Vagina (tissue), 2 donors: ENCODE measurements around the gene ECT2L. TPM values are rescaled to one million over a fixed set of nuclear protein-coding genes. Genes with fewer than 3 reads are reported as not detected.

Experiments
- DNase-seq, 2 donors: peaks; one replicate each; pipeline ENCODE4 v3.0.0-alpha.2; 2017; ENCODE audit errors: extremely low spot score in 2 of 2
- H3K27ac ChIP-seq: fragments of 200-600 bp; sonication (generic); one replicate; pipeline ENCODE4 v1.5.1; 2019
- H3K27me3 ChIP-seq: fragments of 200-600 bp; sonication (generic); one replicate; pipeline ENCODE4 v1.5.1; 2019
- H3K36me3 ChIP-seq, 2 donors: fragments of 200-600 bp; sonication (generic); one replicate each; pipeline ENCODE4 v1.5.1; 2017 to 2019
- H3K4me1 ChIP-seq: fragments of 200-600 bp; sonication (generic); one replicate; pipeline ENCODE4 v1.5.1; 2019
- H3K4me3 ChIP-seq, 2 donors: fragments of 200-600 bp; sonication (generic); 1 replicate in 1 of 2; 2 replicates in 1 of 2; pipeline ENCODE4 v1.5.1; 2016 to 2019
- H3K9me3 ChIP-seq: fragments of 200-600 bp; sonication (generic); one replicate; pipeline ENCODE4 v1.5.1; 2019
- CTCF ChIP-seq, 3 experiments: fragments of 450-650 bp in 2 of 3; fragments of 200-600 bp in 1 of 3; sonication (generic) in 1 of 3; IDR thresholded peaks; one replicate each; pipeline ENCODE4 v1.5.1; 2017 to 2019; ENCODE audit warnings: antibody characterized with exemption in 3 of 3, mild to moderate bottlenecking in 2 of 3, moderate library complexity in 2 of 3
- POLR2A ChIP-seq, 2 donors: fragments of 450-650 bp; IDR thresholded peaks; one replicate each; pipeline ENCODE4 v1.6.1; 2017; ENCODE audit warnings: antibody characterized with exemption in 2 of 2, mild to moderate bottlenecking in 2 of 2, moderate library complexity in 2 of 2
- POLR2AphosphoS5 ChIP-seq, 2 donors: sonication (generic); formaldehyde crosslinking; IDR thresholded peaks; one replicate each; pipeline ENCODE4 v1.9.0; 2017; ENCODE audit warnings: antibody characterized with exemption in 2 of 2, mild to moderate bottlenecking in 2 of 2, low read depth in 1 of 2; ENCODE audit not compliant: insufficient read depth in 1 of 2
- intact Hi-C: fragments of 100-400 bp; cut with DNase I; formaldehyde crosslinking; loops from one replicate; pipeline ENCODE4 v1.15.1; 2023
- total RNA-seq: library from RNA; depleted of rRNA; stranded (reverse); fragments of >200 nt; gene quantifications from one replicate; pipeline ENCODE4 v1.2.3, GENCODE V29; 2016

The ECT2L gene
- total RNA-seq, 1 donor from 2014 or later, result not detected

- DNase-seq, result no peak
- no peak for TF ChIP-seq POLR2AphosphoS5 (IDR thresholded peaks at IDR 0.05; ENCODE audit: insufficient read depth in 1 of 2, low read depth in 1 of 2)
- Histone ChIP-seq H3K9me3 (no peaks in the 10 kb centered on the region), H3K4me1 (no peaks in the 10 kb centered on the region), H3K4me3 (no peak overlapping the region), H3K27me3 (no peaks in the 10 kb centered on the region), H3K36me3 (no peaks in the 10 kb centered on the region), H3K27ac (no peak overlapping the region)
- intact Hi-C loops, result no loop called here
These were observed 8.0 kb downstream of the ECT2L start for GRCh38 chr6:138803861-138804260.

- intact Hi-C loops, result no loop called here
- TF ChIP-seq CTCF (IDR thresholded peaks at IDR 0.05) (no peak), POLR2A (IDR thresholded peaks at IDR 0.05) (no peak), POLR2AphosphoS5 (IDR thresholded peaks at IDR 0.05; ENCODE audit: insufficient read depth in 1 of 2, low read depth in 1 of 2) (no peak)
- Histone ChIP-seq H3K27me3 (no peaks in the 10 kb centered on the region), H3K4me3 (no peak overlapping the region), H3K4me1 (no peaks in the 10 kb centered on the region), H3K27ac (no peak overlapping the region), H3K36me3 (no peaks in the 10 kb centered on the region), H3K9me3 (no peaks in the 10 kb centered on the region)
- DNase-seq, result no peak
These were observed 9.3 kb downstream of the ECT2L start for GRCh38 chr6:138805016-138805765.

- H3K4me3 ChIP-seq, result no peak overlapping the region
- no peaks in the 10 kb centered on the region for H3K9me3 ChIP-seq
- DNase-seq, result no peak
- intact Hi-C loops, result no loop called here
- H3K36me3 ChIP-seq, result no peaks in the 10 kb centered on the region
- TF ChIP-seq POLR2AphosphoS5 (IDR thresholded peaks at IDR 0.05; ENCODE audit: insufficient read depth in 1 of 2, low read depth in 1 of 2) (no peak), CTCF (IDR thresholded peaks at IDR 0.05) (no peak), POLR2A (IDR thresholded peaks at IDR 0.05) (no peak)
- H3K27ac ChIP-seq, result no peak overlapping the region
- no peaks in the 10 kb centered on the region for H3K27me3 ChIP-seq
- H3K4me1 ChIP-seq, result no peaks in the 10 kb centered on the region
These were observed 11.0 kb downstream of the ECT2L start for GRCh38 chr6:138806889-138807288.

- H3K27me3 ChIP-seq, result no peaks in the 10 kb centered on the region
- no peaks in the 10 kb centered on the region for H3K4me1 ChIP-seq
- H3K9me3 ChIP-seq, result no peaks in the 10 kb centered on the region
- intact Hi-C loops, result loop anchor here (10.0 kb wide), 1 partner anchor 555 kb away; no protein-coding TSS in a partner anchor
- H3K27ac ChIP-seq, result no peak overlapping the region
- TF ChIP-seq POLR2A (IDR thresholded peaks at IDR 0.05) (no peak), POLR2AphosphoS5 (IDR thresholded peaks at IDR 0.05; ENCODE audit: insufficient read depth in 1 of 2, low read depth in 1 of 2) (no peak), CTCF (IDR thresholded peaks at IDR 0.05) (no peak)
- no peak overlapping the region for H3K4me3 ChIP-seq
- H3K36me3 ChIP-seq, result no peaks in the 10 kb centered on the region
- no peak for DNase-seq
These were observed 13.8 kb downstream of the ECT2L start for GRCh38 chr6:138809677-138810076.

GRCh38 chr6:138811866-138812265, 16.0 kb downstream of the ECT2L start:
- H3K4me3 ChIP-seq, result no peak overlapping the region
- TF ChIP-seq CTCF (IDR thresholded peaks at IDR 0.05), result no peak
- no peak for TF ChIP-seq POLR2A (IDR thresholded peaks at IDR 0.05)
- TF ChIP-seq POLR2AphosphoS5 (IDR thresholded peaks at IDR 0.05; ENCODE audit: insufficient read depth in 1 of 2, low read depth in 1 of 2), result no peak
- H3K36me3 ChIP-seq, result no peaks in the 10 kb centered on the region
- no peaks in the 10 kb centered on the region for H3K9me3 ChIP-seq
- intact Hi-C loops, result loop anchor here (10.0 kb wide), 1 partner anchor 553 kb away; no protein-coding TSS in a partner anchor
- H3K27me3 ChIP-seq, result no peaks in the 10 kb centered on the region
- no peak overlapping the region for H3K27ac ChIP-seq
- no peak for DNase-seq
- no peaks in the 10 kb centered on the region for H3K4me1 ChIP-seq
